Tibial nerve (tissue), 3 donors: ENCODE data around the gene SLBP.

Source experiments
- CTCF ChIP-seq, 5 experiments: fragments of 200-600 bp in 3 of 5; fragments of 450-650 bp in 2 of 5; sonication (generic) in 3 of 5; IDR thresholded peaks; one replicate each; pipeline ENCODE4 v1.5.1; 2016 to 2019; ENCODE audit warnings: antibody characterized with exemption in 5 of 5, mild to moderate bottlenecking in 3 of 5, moderate library complexity in 2 of 5
- POLR2A ChIP-seq, 2 donors: fragments of 450-650 bp; IDR thresholded peaks; one replicate each; pipeline ENCODE4 v1.6.1; 2017; ENCODE audit warnings: antibody characterized with exemption in 2 of 2, mild to moderate bottlenecking in 2 of 2, moderate library complexity in 2 of 2

GRCh38 chr4:1675802-1676137, 36.3 kb downstream of the SLBP start:
- TF ChIP-seq POLR2A (IDR thresholded peaks at IDR 0.05) (no peak), CTCF (IDR thresholded peaks at IDR 0.05) (no peak)
